HG03196 (cell line): ENCODE results near the gene CTDSP2.

Experiments
- ATAC-seq: cut with Tn5 transposase; IDR thresholded peaks from one replicate; pipeline ENCODE4 v1.9.1; 2021; ENCODE audit not compliant: unreplicated experiment

The CTDSP2 gene

DNA sequence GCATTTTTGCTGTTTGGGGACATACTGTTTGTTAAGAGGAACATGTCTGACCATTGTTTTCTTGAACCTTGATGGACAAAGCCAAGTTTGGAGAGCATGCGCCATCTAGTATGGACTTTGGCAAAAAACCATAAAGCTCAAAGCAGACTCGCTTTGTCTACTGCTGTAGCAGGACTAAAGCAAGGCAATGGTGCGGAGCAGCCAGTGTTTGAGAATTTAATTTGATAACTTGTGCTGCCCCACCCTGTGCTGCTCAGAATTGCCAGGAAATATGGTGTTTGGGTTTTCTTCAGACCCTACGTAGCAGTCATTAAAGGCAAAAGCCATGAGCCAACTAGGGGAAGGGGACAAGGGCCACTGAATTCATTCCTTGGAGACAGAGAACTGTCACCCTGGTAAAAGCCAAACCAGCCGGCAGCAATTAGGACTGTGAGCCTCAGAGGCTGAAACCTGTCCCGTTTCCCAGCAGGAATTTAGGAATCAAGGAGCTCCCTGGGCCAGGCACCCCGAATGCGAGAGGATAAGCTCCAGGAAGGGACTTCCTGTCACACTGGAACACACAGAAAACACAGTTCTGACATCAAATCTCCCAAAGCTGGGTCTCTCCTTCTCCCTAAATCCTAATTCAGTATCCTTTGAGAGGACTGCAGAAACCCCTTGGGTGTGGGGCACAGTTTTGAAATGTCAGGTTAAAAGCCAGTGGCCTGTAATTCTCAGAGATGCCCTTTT lies 29.1 kb downstream of the CTDSP2 start:
- no peak for ATAC-seq

DNA sequence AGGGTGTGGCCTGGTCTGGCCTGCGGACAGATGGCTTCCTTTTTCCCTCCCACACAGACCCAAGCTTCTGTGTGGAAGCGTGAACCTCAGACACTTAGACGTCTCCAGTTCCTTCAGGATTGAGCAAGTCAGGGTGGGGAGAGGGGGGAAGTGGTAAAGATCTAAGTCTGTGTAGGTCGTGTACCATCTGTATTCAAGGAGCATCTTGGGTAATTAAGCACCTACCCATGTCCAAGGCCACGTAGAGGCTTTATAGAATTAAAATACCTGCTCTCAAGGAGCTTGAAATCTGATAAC lies 29.7 kb downstream of the CTDSP2 start:
- no peak for ATAC-seq

DNA sequence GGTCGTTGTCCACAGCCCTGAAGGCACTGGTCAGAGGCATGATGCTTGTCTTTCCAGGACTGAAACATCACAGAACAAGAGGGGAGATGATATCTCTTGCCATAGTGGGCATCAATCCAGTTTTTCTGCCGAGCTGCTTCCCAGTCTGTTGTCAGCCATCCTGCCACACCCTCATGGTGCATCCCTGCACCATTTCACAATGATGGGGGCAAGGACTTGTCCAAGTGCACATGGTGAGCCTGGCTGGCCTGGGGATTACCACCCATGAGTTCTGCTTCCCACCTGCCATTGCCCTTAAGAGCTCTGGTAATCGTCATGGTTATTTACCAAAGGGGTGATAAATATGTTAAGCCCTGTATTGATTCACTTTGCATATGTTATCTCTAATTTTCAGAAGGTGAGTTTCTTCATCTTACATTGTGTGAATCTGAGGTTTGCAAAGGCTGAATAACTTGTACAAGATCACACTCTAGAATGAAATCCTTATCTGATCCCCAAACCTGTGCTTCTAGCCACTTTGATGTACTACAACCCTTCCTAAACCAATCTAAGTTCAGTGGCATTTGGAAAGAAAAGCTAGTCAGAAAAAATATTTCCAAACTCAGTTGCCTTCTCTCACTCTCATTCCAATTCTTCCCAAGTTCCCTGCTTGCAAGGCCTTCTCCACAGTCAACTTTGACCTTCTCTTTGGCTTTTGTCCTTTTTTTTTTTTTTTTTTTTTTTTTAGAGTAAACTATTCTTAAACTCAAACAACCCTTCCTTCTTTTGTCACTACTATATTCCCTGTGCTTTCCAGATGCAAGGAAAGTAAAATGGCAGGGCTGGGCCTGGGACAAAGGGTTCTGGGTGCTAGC lies 30.3 kb downstream of the CTDSP2 start:
- ATAC-seq = no peak

DNA sequence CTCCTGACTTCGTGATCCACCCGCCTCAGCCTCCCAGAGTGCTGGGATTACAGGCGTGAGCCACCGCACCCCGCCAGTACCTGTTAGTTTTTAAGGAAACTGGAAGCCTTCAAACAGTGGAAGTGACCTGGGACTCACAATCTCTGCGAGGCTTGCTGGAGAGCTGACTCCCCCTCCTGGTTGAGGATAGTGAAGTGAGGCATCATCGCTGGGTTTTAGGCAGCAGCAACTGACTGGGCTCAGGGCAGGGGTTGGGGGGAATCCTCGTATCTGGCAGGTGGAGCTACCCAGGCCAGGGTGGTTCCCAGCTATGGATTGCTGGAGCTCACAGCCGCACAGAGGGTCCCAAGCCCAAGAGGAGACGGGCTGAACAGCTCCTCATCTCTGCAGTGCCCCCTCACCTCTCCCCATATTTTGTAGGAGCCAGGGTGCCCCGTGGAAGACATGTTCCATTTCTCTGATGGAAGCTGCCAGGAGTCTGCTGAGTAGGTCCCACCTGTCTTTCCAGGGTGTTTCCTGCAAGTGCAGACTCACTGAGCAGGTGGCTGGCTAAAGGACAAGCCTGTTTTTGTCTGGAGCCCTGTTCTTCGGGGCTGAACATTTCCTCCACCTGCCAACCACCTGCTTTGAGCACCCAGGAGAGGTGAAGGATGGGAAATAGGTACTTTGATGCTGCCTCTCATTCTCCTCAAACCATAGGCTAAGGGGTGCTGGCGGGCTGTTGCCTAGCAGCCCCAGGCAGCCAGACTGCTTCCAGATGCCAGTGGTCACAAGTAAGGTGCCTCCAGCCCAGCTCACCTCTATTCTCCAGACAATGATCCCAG lies 31.1 kb downstream of the CTDSP2 start:
- ATAC-seq = no peak

DNA sequence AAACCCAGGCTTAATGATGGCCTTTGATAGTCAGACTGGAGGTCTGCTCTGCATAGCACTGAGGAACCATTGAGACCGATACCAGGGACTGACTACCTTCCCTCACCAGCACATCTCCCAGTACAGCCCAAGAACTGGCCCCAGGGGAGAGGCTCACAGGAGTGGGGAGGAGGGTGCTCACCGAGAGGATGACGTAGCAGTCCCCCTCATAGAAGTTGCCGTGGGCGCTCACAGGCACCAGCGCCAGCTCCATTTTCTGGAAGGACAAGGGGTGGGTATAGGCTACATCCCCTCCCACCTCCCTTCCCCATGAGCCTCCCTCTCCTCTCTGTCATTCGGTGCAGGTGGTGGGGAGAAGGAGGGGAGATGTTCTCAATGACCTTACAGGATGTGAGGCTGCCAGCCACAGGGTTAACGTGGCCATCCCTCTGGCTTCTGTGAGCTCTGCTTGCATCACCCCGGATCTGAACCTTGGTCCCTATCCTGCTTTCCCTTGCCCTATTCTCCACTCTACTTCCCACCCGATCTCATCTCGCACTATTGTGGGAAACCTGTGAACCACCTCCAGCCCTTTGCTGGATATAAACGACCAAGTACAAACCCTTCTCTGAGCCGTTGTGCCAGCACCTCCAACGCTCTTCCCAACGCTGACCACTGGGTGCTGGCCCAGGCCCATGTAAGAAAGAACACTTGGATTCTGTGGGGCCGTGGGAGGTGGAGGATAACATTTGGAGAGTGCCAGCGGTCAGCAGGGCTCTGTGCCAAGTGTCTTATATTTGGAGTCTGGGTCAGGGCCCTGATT lies 32.4 kb downstream of the CTDSP2 start:
- ATAC-seq = no peak

DNA sequence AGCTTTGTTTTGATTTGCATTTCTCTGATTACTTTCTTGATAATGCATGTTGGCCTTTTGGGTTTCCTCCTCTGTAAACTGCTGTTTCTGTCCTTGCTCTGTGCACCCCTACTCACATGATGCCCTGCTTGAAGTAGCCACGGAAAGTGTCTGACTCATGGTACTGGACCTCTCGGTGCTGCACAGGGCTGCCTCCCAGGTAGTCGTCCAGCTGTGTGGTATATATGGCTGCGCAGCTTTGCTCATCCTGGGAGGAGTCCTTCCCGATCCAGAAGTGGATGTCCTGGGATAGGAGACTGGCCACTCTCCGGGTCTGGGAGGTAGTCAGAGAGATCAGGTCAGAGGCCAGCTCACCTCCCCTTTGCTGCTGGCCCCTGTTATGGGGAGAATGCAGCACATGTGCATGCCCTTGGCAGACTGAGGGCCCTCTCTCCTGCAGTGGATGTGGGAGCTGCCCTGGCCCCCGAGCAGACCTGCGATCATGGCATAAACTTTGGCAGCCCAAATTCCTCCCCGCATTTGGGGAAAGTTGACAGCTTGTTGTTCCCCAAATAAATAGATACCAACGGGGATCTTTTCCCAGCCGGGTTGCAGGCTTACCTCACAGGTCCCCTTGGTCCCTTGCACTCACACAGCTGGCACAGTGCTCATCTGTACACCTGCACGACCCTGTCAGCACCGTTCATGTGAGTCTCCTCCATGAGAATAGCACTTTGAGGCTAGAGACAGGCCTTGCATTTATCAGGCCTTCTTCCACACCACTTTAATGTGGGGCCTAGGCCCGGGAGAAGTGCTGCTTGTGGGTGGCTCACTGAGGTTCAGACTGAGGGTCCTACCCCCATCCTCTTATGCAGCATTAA lies 33.2 kb downstream of the CTDSP2 start:
- no peak for ATAC-seq

DNA sequence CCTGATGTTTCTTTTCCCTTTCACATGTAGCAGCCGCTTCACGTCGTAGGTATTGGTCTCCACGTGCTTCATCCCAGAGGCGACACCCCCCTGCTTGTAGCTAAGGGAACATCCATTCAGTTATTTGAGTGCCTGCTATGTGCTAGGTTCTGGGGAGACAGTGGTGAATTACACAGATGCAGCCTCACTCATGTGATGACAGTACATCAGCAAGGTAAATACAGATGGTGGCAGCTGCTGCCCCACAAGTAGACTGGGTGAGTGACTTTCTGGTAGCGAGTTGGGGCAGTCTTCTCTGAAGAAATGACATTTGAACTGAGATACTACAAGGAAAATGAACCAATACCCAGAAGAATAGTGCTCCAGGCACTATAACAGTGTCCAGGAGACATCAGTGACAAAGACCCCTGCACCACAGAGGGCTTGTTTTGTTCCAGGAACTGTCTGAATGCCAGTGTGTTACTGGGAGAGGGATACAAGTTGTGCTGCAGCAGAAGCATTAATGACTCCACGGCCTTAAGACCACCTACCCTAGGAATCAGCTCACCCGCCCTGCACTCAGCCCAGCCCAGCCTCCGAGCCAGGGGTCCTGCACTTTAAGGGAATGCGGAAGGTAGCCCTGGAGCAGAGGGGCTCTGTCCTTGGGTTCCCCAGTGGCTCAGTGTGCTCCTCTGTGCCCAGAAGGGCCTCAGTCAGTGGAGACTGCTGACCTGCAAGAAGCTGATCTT lies 35.3 kb downstream of the CTDSP2 start:
- ATAC-seq = no peak

DNA sequence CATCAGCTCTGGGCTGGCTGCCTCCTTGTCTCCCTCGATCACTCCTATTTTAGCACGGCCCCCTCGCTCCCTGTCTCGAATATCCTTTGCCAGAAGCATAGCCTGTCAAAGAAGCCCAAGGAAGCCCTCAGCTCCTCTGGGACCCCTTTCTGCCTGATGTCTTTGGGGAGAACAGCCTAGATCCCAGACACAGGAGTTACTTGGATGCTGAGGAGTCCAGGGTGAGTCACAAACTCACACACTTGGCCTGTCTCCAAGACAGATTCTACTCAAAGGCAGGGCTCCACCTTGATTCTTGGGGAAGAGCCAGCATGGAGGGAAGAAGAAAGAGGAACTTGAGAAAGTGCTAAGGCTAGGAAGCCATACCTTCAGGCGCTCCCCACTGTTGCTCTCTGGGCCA lies 36.1 kb downstream of the CTDSP2 start:
- ATAC-seq = no peak

DNA sequence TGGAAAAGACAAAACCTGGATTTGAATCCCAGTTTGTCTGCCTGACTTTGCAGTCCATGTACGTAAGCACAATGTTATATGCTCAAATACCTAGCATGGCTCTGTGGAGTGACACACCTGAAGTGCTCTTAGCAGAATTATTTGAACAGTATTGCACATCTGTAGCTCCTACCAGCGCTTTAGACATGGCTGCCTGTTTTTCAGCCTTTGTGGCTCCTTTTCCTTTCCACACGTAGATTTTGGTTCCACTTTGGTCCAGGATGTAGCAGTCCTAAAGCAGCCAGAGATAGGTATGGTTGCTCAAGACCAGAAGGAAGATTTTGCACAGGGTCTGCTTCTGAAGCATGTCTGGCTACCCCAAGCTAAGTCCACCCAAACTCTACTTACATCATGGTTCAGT lies 37.1 kb downstream of the CTDSP2 start:
- ATAC-seq = no peak

DNA sequence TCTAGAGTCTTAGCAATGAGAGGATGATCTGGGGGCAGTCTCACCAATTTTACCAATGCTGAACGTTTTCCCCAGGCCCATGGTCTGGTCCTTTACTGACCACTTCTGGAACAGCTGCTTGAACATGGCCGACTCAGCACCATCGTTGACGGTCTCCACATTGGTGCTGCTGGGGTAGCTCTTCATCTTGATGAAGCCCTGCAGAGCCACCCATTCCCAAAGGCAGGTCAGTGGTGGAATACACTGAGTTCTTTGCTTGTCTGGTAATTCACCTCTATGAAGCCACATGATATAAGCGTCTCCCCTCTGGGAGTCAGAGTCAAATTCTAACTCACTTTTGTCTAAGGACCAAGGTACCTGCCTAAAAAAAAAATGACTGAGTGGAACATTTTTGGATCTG lies 38.2 kb downstream of the CTDSP2 start:
- no peak for ATAC-seq

DNA sequence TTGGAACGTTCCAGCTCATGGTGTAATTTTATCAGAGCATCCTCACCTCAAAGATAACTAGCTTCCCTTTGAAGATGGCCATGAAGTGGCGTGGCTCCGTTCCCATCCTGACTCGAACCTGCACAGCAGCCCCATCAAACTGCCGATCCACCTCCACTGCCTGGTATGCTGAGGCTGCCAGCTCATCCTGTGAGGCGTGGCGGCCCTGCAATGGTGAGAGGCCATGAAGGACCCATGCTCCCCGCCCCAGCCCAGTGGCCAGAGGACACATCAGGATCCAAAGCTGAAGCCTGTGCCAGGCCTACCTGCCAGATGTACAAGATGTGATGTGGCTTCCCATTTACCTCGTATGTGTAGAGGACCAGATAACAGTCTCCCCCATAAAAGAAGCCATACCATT lies 39.2 kb downstream of the CTDSP2 start:
- ATAC-seq = no peak

DNA sequence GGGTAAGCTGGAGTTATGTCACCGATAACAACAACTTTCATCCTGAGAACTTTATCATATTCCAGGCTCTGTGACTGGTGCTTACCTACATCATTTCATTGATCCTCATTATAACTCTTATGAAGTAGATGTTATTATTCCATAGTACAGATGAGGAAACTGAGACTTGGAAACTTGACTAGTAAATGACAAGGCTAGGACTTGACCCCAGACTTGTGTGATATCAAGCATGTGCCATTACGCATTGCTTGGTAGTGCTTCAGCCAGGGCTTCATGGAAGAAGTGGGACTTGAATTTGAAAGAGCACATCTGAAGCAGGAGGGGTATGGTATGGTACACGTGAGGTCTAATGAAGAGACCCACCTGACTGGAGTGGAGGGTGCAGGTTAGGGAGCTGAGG lies 39.9 kb downstream of the CTDSP2 start:
- no peak for ATAC-seq

DNA sequence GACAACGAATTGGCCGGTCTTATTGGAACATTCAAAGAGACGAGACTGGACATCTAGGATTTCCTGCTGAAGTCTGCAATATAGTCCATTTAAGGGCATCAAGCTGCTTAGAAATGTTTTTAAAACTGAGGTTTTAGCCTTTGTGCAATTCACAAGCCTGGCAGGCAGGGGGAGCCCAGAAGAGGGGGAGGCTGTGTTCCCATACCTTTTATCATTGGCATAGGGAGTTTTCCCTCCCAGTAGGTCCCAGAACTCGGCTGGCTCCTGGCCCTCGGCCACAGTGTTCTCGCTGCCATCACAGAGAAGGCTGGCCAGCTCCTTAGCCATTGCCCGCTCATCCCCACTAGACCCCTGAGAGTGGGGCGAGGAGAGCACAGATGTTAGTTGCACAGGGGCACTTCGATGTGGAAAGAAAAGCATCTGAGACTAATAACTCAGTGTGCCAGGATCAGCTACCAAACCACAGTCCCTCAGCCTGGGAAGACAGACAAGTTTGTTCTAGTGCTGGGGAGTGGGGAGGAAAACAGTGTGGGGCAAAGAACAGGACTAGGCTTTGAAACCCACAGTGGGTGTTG lies 43.1 kb downstream of the CTDSP2 start:
- no peak for ATAC-seq

DNA sequence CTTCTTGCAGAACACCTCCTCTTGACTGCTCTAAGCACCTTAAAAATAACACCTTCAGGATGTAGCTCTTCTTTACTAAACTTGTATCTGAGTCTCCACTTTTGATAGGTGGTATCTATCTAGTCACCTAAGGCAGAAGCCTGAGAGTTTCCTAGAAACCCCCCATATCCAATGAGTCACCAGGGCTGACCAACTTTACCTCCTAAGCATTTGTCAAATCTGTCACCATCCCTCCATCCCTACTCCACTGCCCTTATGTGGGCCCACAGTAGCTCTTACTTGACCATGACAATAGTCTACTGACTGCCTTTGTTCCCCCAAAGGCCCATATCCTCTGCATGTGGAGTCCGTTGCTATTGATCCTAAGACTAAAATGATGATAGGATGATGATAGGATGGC lies 43.9 kb downstream of the CTDSP2 start:
- no peak for ATAC-seq

DNA sequence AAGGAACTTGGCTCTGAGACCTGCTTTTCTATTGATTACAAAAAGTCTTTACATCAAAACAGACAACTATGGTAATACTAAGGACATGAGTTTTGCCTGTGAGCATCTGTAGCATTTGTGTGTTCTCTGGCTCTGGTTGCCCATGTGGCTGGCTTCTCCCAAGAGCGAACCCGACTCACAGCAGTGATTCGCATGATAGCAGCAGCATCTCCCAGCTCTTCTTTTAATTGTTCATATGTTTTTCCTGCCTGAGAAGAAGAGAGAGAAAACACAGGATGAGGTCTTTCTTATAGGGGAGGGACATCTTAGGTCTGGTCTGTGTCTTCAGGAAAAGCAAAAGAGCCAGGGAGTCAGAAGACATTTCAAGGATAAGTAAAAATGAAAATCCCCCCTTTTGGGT lies 45.6 kb downstream of the CTDSP2 start:
- no peak for ATAC-seq

DNA sequence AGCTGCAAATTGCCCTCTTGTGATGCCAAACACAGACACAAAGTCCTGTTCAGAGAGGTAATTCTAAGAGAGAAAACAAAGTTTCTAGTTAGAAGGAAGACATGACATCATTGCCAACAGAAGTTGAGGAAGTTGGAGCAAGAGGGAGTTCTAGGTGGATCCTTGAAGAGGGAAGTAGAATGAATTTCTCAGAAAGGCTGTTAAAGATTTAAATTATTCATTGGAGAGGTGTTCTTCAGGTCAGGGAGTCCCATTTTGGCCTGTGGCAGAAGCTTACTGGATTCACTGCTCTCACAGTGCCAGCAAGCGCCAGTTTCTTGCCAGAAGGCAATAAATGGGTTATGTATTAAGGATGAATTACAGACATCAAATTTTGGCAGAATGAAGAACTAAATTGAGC lies 48.6 kb downstream of the CTDSP2 start:
- ATAC-seq = no peak

DNA sequence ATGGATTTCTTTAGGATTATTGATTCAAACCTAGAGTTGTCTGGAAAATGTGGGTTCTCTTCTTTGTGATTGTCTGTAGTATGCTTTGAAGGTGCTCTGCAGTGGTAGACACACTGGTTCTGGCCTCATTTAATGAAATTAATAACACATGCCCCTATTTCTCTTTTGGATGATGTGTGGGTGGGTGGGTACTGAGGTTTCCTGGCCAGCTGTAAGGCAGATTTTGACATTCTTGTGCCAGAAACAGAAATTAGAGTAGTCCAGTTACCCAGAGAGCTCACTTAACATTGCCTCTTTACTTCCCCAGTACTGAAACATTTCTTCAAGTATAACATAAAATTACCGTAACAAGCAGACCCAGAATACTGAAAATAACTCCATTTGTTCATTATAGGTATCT lies 49.5 kb downstream of the CTDSP2 start:
- no peak for ATAC-seq

DNA sequence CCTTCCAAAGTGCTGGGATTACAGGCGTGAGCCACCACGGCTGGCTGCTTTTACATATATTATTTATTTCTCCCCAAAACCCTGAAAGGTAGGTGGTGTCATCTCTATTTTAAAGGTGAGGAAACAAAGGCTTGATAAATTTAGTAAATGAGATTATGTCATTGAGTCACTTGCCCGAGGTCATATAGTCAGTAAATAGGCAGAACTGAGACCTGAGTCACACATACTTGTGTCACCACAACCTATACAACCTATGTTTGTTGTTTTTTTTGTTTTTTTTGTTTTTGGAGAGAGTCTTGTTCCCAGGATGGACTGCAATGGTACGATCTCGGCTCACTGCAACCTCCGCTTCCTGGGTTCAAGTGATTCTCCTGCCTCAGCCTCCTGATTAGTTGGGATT lies 51.2 kb downstream of the CTDSP2 start:
- no peak for ATAC-seq

DNA sequence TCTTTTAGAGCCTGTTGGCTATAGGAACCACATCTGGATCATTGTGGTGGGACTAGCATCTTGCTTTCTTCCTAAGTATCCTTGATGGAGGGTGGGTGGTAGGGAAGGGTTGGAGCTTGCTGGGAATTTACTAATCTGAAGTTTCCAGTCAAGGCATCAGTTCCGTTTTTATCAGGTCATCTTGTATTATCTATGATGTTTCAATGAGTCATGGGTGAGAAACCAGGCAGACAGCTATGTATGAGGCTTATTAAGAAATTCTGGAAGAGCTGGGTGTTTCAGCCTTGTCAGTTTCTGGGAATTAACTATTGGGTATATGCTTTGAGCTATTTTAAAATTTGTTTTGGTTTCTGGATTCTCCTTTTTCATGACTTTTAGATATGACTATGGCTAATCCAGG lies 52.6 kb downstream of the CTDSP2 start:
- no peak for ATAC-seq
